NCI-H1417 (cell line): ENCODE results near the gene ZMIZ1.
"Not testable (repeated sequence)": the region's sequence is repeated elsewhere in the genome, so short reads cannot be mapped to it uniquely, and the experiment has no call there.

ENCODE experiments used
- DNase-seq, 3 experiments: peaks; one replicate each; lab custom pipeline; 2025; lab: John Stamatoyannopoulos, UW

The ZMIZ1 gene

GRCh38 chr10:79323602-79324001 lies 254.8 kb downstream of the ZMIZ1 start:
- no peak for DNase-seq

- no peak for DNase-seq
Measured at GRCh38 chr10:79324032-79324695, 255.4 kb downstream of the ZMIZ1 start.

GRCh38 chr10:79326361-79327089 lies 257.8 kb downstream of the ZMIZ1 start:
- DNase-seq, result no peak

GRCh38 chr10:79327090-79327457 lies 258.3 kb downstream of the ZMIZ1 start:
- DNase-seq, result no peak

- no peak for DNase-seq
Measured at GRCh38 chr10:79328147-79328701, 259.5 kb downstream of the ZMIZ1 start.

- no peak for DNase-seq
Measured at GRCh38 chr10:79328737-79329504, 260.2 kb downstream of the ZMIZ1 start.

- no peak for DNase-seq
Measured at GRCh38 chr10:79329529-79329928, 260.8 kb downstream of the ZMIZ1 start.

GRCh38 chr10:79331226-79331625 lies 262.5 kb downstream of the ZMIZ1 start:
- DNase-seq, result no peak

- no peak for DNase-seq
Measured at GRCh38 chr10:79331709-79332108, 262.9 kb downstream of the ZMIZ1 start.

GRCh38 chr10:79332610-79333315 lies 264.0 kb downstream of the ZMIZ1 start:
- DNase-seq, result not testable (repeated sequence)

GRCh38 chr10:79333513-79333912 lies 264.7 kb downstream of the ZMIZ1 start:
- DNase-seq, result no peak

- DNase-seq, result no peak
Measured at GRCh38 chr10:79334573-79334972, 265.8 kb downstream of the ZMIZ1 start.

GRCh38 chr10:79335094-79335469 lies 266.3 kb downstream of the ZMIZ1 start:
- peak in 1 of 3 experiments; percentile 33 for DNase-seq

- DNase-seq, result no peak
Measured at GRCh38 chr10:79335470-79336235, 266.9 kb downstream of the ZMIZ1 start.

GRCh38 chr10:79336276-79336675 lies 267.5 kb downstream of the ZMIZ1 start:
- DNase-seq, result peak in 2 of 3 experiments; percentile 64 to 75

- DNase-seq, result peak; percentile 6 to 86 (median 65)
Measured at GRCh38 chr10:79336739-79337138, 268.0 kb downstream of the ZMIZ1 start.

GRCh38 chr10:79337783-79338469 lies 269.2 kb downstream of the ZMIZ1 start:
- DNase-seq, result not testable (repeated sequence)

- no peak for DNase-seq
Measured at GRCh38 chr10:79339266-79339665, 270.5 kb downstream of the ZMIZ1 start.

- DNase-seq, result no peak
Measured at GRCh38 chr10:79340646-79341244, 272.0 kb downstream of the ZMIZ1 start.

- DNase-seq, result no peak
Measured at GRCh38 chr10:79342295-79342761, 273.6 kb downstream of the ZMIZ1 start.
